ENCODE measurements around the gene PARVB. TPM values are rescaled to one million over a fixed set of nuclear protein-coding genes. Genes with fewer than 3 reads are reported as not detected.
"Not testable (repeated sequence)": the region's sequence is repeated elsewhere in the genome, so short reads cannot be mapped to it uniquely, and the experiment has no call there.

The PARVB gene
- total RNA-seq, 1 donor from 2014 or later: 12.7 TPM

DNA sequence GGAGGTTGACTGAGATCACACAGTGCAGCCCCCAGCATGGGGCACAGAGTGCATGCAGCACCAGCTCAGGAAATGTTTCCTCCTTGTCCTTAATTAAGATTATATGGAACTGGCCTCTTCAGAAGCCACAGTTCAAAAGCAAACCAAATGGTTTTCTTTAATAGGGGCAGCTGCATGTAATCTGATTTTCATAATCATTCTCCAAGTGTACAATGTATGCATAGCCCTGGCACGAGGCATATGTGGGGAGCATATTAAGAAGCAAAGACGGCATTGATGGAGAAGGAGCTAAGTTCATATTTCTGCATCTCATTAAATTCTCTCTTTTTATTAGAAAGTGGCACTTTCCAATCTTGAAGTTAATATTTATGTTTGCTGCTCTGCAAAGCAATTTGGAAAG is 9.9 kb upstream of the PARVB start:
- no peaks in the 10 kb centered on the region for H3F3A ChIP-seq (ENCODE audit: low read depth)
- no peaks in the 10 kb centered on the region for H3K27me3 ChIP-seq
- H3K4me3 ChIP-seq: no peak overlapping the region
- H2AFZ ChIP-seq (replicated peaks): no peak overlapping the region
- H3K9me3 ChIP-seq (ENCODE audit: low read depth): no peaks in the 10 kb centered on the region
- Mint-ChIP-seq H3K36me3 (no peaks in the 10 kb centered on the region), H3K4me1 (peaks cover 19% of the 10 kb centered on the region), H3K4me3 (no peak overlapping the region), H3K9me3 (no peaks in the 10 kb centered on the region), H3K27me3 (ENCODE audit: insufficient read depth, low read depth) (peaks cover 2% of the 10 kb centered on the region), H3K27ac (no peak overlapping the region)
- no peak overlapping the region for H3K9ac ChIP-seq
- no peak overlapping the region for H3K4me2 ChIP-seq
- H3K79me2 ChIP-seq (ENCODE audit: low read depth): no peaks in the 10 kb centered on the region
- no peak overlapping the region for H3K27ac ChIP-seq
- H3K4me1 ChIP-seq: no peaks in the 10 kb centered on the region
- no peaks in the 10 kb centered on the region for H4K20me1 ChIP-seq (ENCODE audit: low read depth)
- no peaks in the 10 kb centered on the region for H3K36me3 ChIP-seq
- DNase-seq (ENCODE audit: low spot score): no peak
- TF ChIP-seq EZH2phosphoT487 (IDR thresholded peaks at IDR 0.05) (no peak), EZH2 (IDR thresholded peaks at IDR 0.05) (no peak)
- TF ChIP-seq, protein P1, sequence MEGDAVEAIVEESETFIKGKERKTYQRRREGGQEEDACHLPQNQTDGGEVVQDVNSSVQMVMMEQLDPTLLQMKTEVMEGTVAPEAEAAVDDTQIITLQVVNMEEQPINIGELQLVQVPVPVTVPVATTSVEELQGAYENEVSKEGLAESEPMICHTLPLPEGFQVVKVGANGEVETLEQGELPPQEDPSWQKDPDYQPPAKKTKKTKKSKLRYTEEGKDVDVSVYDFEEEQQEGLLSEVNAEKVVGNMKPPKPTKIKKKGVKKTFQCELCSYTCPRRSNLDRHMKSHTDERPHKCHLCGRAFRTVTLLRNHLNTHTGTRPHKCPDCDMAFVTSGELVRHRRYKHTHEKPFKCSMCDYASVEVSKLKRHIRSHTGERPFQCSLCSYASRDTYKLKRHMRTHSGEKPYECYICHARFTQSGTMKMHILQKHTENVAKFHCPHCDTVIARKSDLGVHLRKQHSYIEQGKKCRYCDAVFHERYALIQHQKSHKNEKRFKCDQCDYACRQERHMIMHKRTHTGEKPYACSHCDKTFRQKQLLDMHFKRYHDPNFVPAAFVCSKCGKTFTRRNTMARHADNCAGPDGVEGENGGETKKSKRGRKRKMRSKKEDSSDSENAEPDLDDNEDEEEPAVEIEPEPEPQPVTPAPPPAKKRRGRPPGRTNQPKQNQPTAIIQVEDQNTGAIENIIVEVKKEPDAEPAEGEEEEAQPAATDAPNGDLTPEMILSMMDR (IDR thresholded peaks at IDR 0.05): no peak

DNA sequence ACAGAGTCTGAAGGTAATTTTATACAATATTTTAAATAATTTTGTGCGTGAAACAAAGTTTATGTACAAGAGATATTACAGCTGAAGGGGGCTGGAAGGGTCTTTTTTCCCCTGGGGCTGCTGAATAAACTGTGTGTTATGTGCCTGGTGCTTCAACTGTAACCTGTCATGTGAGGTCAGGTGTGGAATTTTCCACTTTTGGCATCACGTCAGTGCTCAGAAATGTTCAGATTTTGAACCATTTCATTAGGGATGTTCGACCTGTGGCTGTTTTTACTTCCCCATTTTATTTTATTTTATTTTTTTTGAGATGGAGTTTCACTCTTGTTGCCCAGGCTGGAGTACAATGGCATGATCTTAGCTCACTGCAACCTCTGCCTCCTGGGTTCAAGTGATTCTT is 7.5 kb upstream of the PARVB start:
- not testable (repeated sequence) for H3K27ac Mint-ChIP-seq; H3K4me1 ChIP-seq; H3K4me3 Mint-ChIP-seq; H3F3A ChIP-seq (ENCODE audit: low read depth); H3K9me3 Mint-ChIP-seq; H3K9ac ChIP-seq; H3K36me3 ChIP-seq; H4K20me1 ChIP-seq (ENCODE audit: low read depth); H3K27ac ChIP-seq; H3K9me3 ChIP-seq (ENCODE audit: low read depth); DNase-seq (ENCODE audit: low spot score); H2AFZ ChIP-seq (replicated peaks); H3K4me2 ChIP-seq; H3K79me2 ChIP-seq (ENCODE audit: low read depth); H3K27me3 ChIP-seq; H3K27me3 Mint-ChIP-seq (ENCODE audit: insufficient read depth, low read depth); H3K36me3 Mint-ChIP-seq; H3K4me3 ChIP-seq
- H3K4me1 Mint-ChIP-seq: peaks cover 22% of the 10 kb centered on the region

DNA sequence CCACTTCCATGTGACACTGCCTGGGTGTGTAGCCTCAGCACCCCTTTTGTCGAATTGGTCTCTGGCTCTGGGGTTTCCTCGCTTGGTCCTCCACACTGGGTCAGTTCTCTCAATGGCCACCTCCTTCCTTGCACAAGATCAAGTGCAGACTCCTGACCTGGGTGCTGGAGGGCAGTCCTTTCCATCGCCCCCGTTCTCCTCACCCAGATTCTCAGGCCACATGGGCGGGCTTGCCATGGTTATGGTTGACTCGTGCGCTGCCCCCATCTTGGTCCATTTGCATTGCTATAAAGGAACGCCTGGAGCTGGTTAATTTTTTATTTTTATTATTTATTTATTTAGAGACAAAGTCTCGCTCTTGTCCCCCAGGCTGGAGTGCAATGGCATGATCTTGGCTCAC is 5.5 kb upstream of the PARVB start:
- Histone ChIP-seq H3K27me3 (peaks cover 7% of the 10 kb centered on the region), H3K4me3 (no peak overlapping the region), H3K36me3 (no peaks in the 10 kb centered on the region), H4K20me1 (ENCODE audit: low read depth) (no peaks in the 10 kb centered on the region), H2AFZ (replicated peaks) (no peak overlapping the region), H3K79me2 (ENCODE audit: low read depth) (no peaks in the 10 kb centered on the region), H3K9me3 (ENCODE audit: low read depth) (no peaks in the 10 kb centered on the region), H3K27ac (no peak overlapping the region), H3K4me1 (peaks cover 1% of the 10 kb centered on the region), H3K4me2 (no peak overlapping the region), H3F3A (ENCODE audit: low read depth) (no peaks in the 10 kb centered on the region), H3K9ac (no peak overlapping the region)
- no peaks in the 10 kb centered on the region for H3K36me3 Mint-ChIP-seq
- peak overlapping the region; percentile 64 for H3K4me3 Mint-ChIP-seq
- TF ChIP-seq, protein P1 (IDR thresholded peaks at IDR 0.05): no peak
- TF ChIP-seq EZH2 (IDR thresholded peaks at IDR 0.05): no peak
- peaks cover 23% of the 10 kb centered on the region for H3K4me1 Mint-ChIP-seq
- no peak for DNase-seq (ENCODE audit: low spot score)
- no peaks in the 10 kb centered on the region for H3K9me3 Mint-ChIP-seq
- peaks cover 3% of the 10 kb centered on the region for H3K27me3 Mint-ChIP-seq (ENCODE audit: insufficient read depth, low read depth)
- H3K27ac Mint-ChIP-seq: peak overlapping the region; percentile 73

GRCh38 chr22:44019416-44019815 is 4.7 kb upstream of the PARVB start:
- no peak overlapping the region for H3K4me2 ChIP-seq
- peaks cover 5% of the 10 kb centered on the region for H3K4me1 ChIP-seq
- no peaks in the 10 kb centered on the region for H4K20me1 ChIP-seq (ENCODE audit: low read depth)
- peaks cover 3% of the 10 kb centered on the region for H3K27me3 Mint-ChIP-seq (ENCODE audit: insufficient read depth, low read depth)
- no peak overlapping the region for H3K4me3 Mint-ChIP-seq
- H3K4me1 Mint-ChIP-seq: peaks cover 19% of the 10 kb centered on the region
- H3K27ac ChIP-seq: no peak overlapping the region
- H3K9me3 ChIP-seq (ENCODE audit: low read depth): no peaks in the 10 kb centered on the region
- DNase-seq (ENCODE audit: low spot score): no peak
- H3K4me3 ChIP-seq: no peak overlapping the region
- H3F3A ChIP-seq (ENCODE audit: low read depth): no peaks in the 10 kb centered on the region
- H3K36me3 ChIP-seq: no peaks in the 10 kb centered on the region
- H3K9me3 Mint-ChIP-seq: no peaks in the 10 kb centered on the region
- H2AFZ ChIP-seq (replicated peaks): no peak overlapping the region
- peaks cover 13% of the 10 kb centered on the region for H3K27me3 ChIP-seq
- no peak overlapping the region for H3K9ac ChIP-seq
- H3K79me2 ChIP-seq (ENCODE audit: low read depth): no peaks in the 10 kb centered on the region
- peak overlapping the region; percentile 10 for H3K27ac Mint-ChIP-seq
- no peaks in the 10 kb centered on the region for H3K36me3 Mint-ChIP-seq
- TF ChIP-seq EZH2phosphoT487 (IDR thresholded peaks at IDR 0.05) (no peak), EZH2 (IDR thresholded peaks at IDR 0.05) (no peak)
- TF ChIP-seq, protein P1 (IDR thresholded peaks at IDR 0.05): no peak

All from neural progenitor cell (in vitro differentiated cells).